ENCODE results near the gene SSBP4. TPM values are rescaled to one million over a fixed set of nuclear protein-coding genes. Genes with fewer than 3 reads are reported as not detected.

The SSBP4 gene
- total RNA-seq, 4 donors from 2014 or later = 23.7 to 48.1 (median 26.1) TPM

GRCh38 chr19:18465214-18465963, 46.2 kb downstream of the SSBP4 start:
- WGBS, 2 donors = 82% methylated on average over 7 to 21 of the region's 30 CpGs
- no peaks in the 10 kb centered on the region for H3K27me3 ChIP-seq
- peaks cover 4 to 52% (median 12%) of the 10 kb centered on the region in 3 donors for H3K36me3 ChIP-seq
- DNase-seq = no peak
- no peak for TF ChIP-seq CTCF (IDR thresholded peaks at IDR 0.05)
- TF ChIP-seq POLR2A (IDR thresholded peaks at IDR 0.05) = no peak
- peaks cover 19 to 90% (median 58%) of the 10 kb centered on the region in 3 donors for H3K4me1 ChIP-seq
- H3K9me3 ChIP-seq = no peaks in the 10 kb centered on the region
- no peak overlapping the region for H3K4me3 ChIP-seq
- H3K27ac ChIP-seq = peak overlapping the region; percentile 44 to 88 (median 78)
- intact Hi-C loops (cut with DNase I) = no loop called here

- Histone ChIP-seq H3K27me3 (no peaks in the 10 kb centered on the region), H3K36me3 (peaks cover 4 to 52% (median 6%) of the 10 kb centered on the region in 3 donors), H3K4me1 (peaks cover 14 to 90% (median 58%) of the 10 kb centered on the region in 3 donors), H3K27ac (peak overlapping the region in 3 of 4 donors; percentile 70 to 88 (median 85)), H3K4me3 (no peak overlapping the region), H3K9me3 (no peaks in the 10 kb centered on the region)
- TF ChIP-seq CTCF (IDR thresholded peaks at IDR 0.05) = no peak
- TF ChIP-seq POLR2A (IDR thresholded peaks at IDR 0.05) = no peak
- 86 to 100% methylated on average over 1 to 5 of the region's 6 CpGs for WGBS, 2 donors
- intact Hi-C loops (cut with DNase I) = no loop called here
- no peak for DNase-seq
Observed at GRCh38 chr19:18465964-18466339, 46.8 kb downstream of the SSBP4 start.

- Histone ChIP-seq H3K36me3 (peaks cover 2 to 52% (median 4%) of the 10 kb centered on the region in 3 donors), H3K4me3 (no peak overlapping the region), H3K27ac (peak overlapping the region in 3 of 4 donors; percentile 13 to 88 (median 85)), H3K27me3 (no peaks in the 10 kb centered on the region), H3K4me1 (peaks cover 12 to 86% (median 54%) of the 10 kb centered on the region in 3 donors), H3K9me3 (no peaks in the 10 kb centered on the region)
- TF ChIP-seq CTCF (IDR thresholded peaks at IDR 0.05) (no peak), POLR2A (IDR thresholded peaks at IDR 0.05) (no peak)
- intact Hi-C loops (cut with DNase I) = no loop called here
- DNase-seq = no peak
- 90 to 100% methylated on average over 4 to 5 of the region's 11 CpGs for WGBS, 2 donors
Observed at GRCh38 chr19:18466354-18466753, 47.2 kb downstream of the SSBP4 start.

GRCh38 chr19:18467978-18468377, 48.8 kb downstream of the SSBP4 start:
- Histone ChIP-seq H3K9me3 (no peaks in the 10 kb centered on the region), H3K4me1 (peaks cover 7 to 71% (median 46%) of the 10 kb centered on the region in 3 donors), H3K4me3 (no peak overlapping the region), H3K27me3 (no peaks in the 10 kb centered on the region), H3K36me3 (peaks cover 0 to 58% (median 4%) of the 10 kb centered on the region in 3 donors), H3K27ac (peak overlapping the region in 1 of 4 donors; percentile 42)
- no peak for DNase-seq
- WGBS, 2 donors = 69 to 80% methylated on average over 2 to 3 of the region's 3 CpGs
- TF ChIP-seq CTCF (IDR thresholded peaks at IDR 0.05) (no peak), POLR2A (IDR thresholded peaks at IDR 0.05) (no peak)
- intact Hi-C loops (cut with DNase I) = no loop called here

GRCh38 chr19:18468517-18468916, 49.3 kb downstream of the SSBP4 start:
- no peak overlapping the region for H3K4me3 ChIP-seq
- H3K9me3 ChIP-seq = no peaks in the 10 kb centered on the region
- H3K27ac ChIP-seq = peak overlapping the region in 1 of 4 donors; percentile 42
- DNase-seq = no peak
- TF ChIP-seq CTCF (IDR thresholded peaks at IDR 0.05) (no peak), POLR2A (IDR thresholded peaks at IDR 0.05) (no peak)
- no peaks in the 10 kb centered on the region for H3K27me3 ChIP-seq
- 63 to 90% methylated on average over 2 of the region's 3 CpGs for WGBS, 2 donors
- intact Hi-C loops (cut with DNase I) = no loop called here
- peaks cover 0 to 54% (median 8%) of the 10 kb centered on the region in 3 donors for H3K36me3 ChIP-seq
- peaks cover 7 to 74% (median 51%) of the 10 kb centered on the region in 3 donors for H3K4me1 ChIP-seq
